SK-N-SH (cell line): ENCODE data around the gene FYB1.

Experiments
- CTCF ChIP-seq: fragments of 200-600 bp; sonication (generic); IDR thresholded peaks from 2 replicates; pipeline ENCODE4 v1.6.1; 2017; ENCODE audit warnings: antibody characterized with exemption, mild to moderate bottlenecking, moderate library complexity
- EP300 ChIP-seq, 2 experiments: IDR thresholded peaks; 2 replicates each; pipeline versions ENCODE4 v1.4.0 to v1.6.1; 2012; ENCODE audit warnings: borderline replicate concordance in 1 of 2, low read depth in 1 of 2, low read length in 1 of 2
- EZH2phosphoT487 ChIP-seq: fragments of 200-600 bp; sonication (generic); IDR thresholded peaks from 2 replicates; pipeline ENCODE4 v1.6.1; 2017; ENCODE audit warnings: low read depth, mixed run types, mild to moderate bottlenecking, antibody characterized with exemption, moderate library complexity, borderline replicate concordance
- GABPA ChIP-seq: IDR thresholded peaks from 2 replicates; pipeline ENCODE4 v1.4.0; 2012; ENCODE audit warnings: low read depth, mild to moderate bottlenecking
- MAX ChIP-seq: IDR thresholded peaks from 2 replicates; pipeline ENCODE4 v1.4.0; 2012; ENCODE audit warnings: low read depth
- MEF2A ChIP-seq: IDR thresholded peaks from 2 replicates; pipeline ENCODE4 v1.4.0; 2012; ENCODE audit warnings: low read depth, borderline replicate concordance
- NRF1 ChIP-seq: IDR thresholded peaks from 2 replicates; pipeline ENCODE4 v1.6.1; 2012; ENCODE audit warnings: low read depth, mild to moderate bottlenecking, low read length
- RCOR1 ChIP-seq: fragments of 150-350 bp; IDR thresholded peaks from 2 replicates; pipeline ENCODE4 v1.6.1; 2017; ENCODE audit warnings: antibody characterized with exemption, low read length
- TAF1 ChIP-seq: IDR thresholded peaks from 2 replicates; pipeline ENCODE4 v1.6.1; 2012; ENCODE audit warnings: low read depth, mild to moderate bottlenecking, low read length, moderate library complexity, borderline replicate concordance
- YY1 ChIP-seq: IDR thresholded peaks from 2 replicates; pipeline ENCODE4 v1.4.0; 2012; ENCODE audit warnings: low read depth, mild to moderate bottlenecking
- ZBTB33 ChIP-seq: IDR thresholded peaks from 2 replicates; pipeline ENCODE4 v1.4.0; 2012; ENCODE audit warnings: low read depth, borderline replicate concordance

GRCh38 chr5:39115644-39116343 lies 103.6 kb downstream of the FYB1 start:
- TF ChIP-seq CTCF (no peak), MAX (no peak), NRF1 (no peak), YY1 (no peak), RCOR1 (no peak), EZH2phosphoT487 (no peak), ZBTB33 (no peak), EP300 (IDR thresholded peaks at IDR 0.05; ENCODE audit: borderline replicate concordance in 1 of 2, low read depth in 1 of 2, low read length in 1 of 2) (no peak), TAF1 (no peak), MEF2A (no peak), GABPA (no peak)
